NCI-H2107 treated with DMSO at 0.1 percent for 48 hours (cell line): ENCODE data around the gene NEGR1.

Source experiments
- DNase-seq: peaks from one replicate; lab custom pipeline; 2025; ENCODE audit not compliant: unreplicated experiment; lab: John Stamatoyannopoulos, UW

Gene NEGR1

DNA sequence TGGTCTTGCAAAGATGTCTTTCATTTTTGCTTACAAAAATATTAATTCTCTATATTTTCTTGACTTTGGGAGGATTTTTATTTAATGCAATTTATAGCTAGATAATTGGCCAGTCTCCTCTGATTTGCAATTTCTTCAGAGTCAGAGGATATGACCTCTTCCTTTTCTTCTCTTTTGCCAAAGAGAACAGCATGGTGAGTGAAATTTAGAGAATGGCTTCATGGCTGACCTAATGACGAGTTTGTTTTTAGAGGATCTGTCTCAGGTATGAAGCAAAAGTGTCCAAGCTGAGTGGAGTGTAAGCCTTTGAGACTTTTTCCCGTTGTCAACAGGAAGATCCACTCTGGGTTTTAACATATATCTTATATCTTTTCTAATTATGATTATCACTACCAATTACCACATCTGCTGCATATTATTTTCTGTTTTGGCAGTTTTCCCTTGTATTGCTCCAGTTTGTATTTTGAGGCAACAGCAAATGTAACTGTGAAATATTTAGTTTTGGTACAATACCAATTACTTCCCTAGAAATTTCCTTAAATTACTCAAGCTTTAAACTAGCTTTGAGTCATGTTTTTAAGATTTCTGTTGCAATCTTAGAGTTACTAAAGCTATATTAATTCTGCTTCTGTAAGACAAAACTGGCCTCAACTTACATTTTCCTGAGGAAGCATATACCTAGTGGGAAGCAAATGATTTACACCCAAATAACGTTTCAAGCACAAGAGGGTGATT lies 868.7 kb downstream of the NEGR1 start:
- DNase-seq, result no peak

DNA sequence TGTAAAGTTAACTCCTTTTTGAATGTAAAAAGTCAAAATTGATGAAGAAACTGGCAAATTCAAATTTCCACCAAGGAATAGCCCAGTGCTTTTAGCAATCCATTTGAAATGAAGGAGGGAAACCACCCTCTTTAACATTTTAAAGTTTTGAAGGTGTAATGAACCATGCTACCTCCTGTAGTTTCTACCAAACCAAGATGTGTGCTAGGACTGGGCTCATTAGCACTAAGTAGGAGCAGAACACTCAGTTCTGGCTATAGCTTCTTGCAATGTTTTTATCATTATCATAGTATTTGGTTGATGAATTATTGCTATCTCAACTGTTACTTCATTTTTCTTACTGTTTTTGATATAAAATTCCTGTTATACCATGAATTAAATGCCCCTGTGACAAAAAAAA lies 882.3 kb downstream of the NEGR1 start:
- DNase-seq, result no peak

GRCh38 chr1:71399594-71399993 lies 882.7 kb downstream of the NEGR1 start:
- no peak for DNase-seq

- DNase-seq, result no peak
Observed at GRCh38 chr1:71393301-71393700, 889.0 kb downstream of the NEGR1 start.

- no peak for DNase-seq
Observed at GRCh38 chr1:71390518-71390917, 891.8 kb downstream of the NEGR1 start.

- DNase-seq, result no peak
Observed at GRCh38 chr1:71377886-71378285, 904.5 kb downstream of the NEGR1 start.

DNA sequence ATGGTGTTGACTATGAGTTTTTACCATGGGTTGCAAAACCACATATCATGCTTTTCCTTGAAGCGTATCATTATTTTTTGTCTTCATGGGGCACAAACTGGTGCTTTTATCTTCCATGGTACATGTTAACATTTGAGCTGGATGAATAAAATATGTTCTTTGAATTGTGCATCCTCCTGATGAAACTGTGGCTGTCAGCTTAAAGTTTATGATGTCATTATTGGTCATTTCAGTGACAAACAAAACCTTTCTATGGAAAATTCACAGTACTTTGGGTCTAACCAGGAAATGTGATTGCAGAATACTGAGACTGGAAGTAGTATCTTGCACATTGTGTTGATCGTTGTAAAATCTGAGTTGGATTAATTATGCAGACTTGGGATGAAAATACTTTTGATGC lies 909.8 kb downstream of the NEGR1 start:
- DNase-seq, result no peak

GRCh38 chr1:71371581-71371980 lies 910.8 kb downstream of the NEGR1 start:
- no peak for DNase-seq

DNA sequence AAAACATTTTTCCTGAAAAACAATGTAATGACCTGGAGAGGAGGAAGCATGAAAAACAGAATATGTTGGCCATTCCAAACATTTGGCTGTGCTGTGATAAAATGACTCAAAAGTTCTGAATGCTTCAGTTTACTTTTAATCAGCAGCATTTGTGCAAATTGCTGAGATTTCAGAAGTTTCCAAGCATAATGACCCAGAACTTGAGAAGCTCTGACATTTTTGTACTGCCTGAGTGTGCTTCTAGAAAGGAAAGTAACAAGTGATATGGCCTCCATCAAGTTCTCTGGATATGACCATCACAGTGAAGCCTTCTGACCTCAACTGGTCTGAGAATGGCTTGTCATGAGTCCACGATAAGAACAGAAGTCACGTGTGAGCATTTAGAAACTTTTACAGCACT lies 918.1 kb downstream of the NEGR1 start:
- DNase-seq, result no peak

- DNase-seq, result no peak
Observed at GRCh38 chr1:71362691-71363090, 919.6 kb downstream of the NEGR1 start.

DNA sequence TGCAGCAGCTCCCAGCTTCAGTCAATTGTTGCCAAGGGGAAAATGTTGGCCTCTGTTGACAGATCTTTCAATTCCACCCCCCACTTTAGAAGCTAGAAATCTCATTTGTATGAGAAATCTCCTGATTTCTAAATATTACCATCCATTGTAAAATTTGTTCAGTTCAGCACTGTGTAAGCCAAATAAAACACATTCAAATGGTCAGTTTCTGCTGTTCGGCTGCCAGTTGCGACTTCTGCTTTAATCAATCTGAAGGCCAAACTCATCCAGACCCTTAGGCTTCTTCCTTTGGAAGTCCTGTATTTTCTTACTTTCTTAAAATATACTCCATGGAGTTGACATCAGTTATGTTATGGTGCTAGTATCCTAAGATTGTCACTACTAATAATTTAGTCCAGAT lies 920.3 kb downstream of the NEGR1 start:
- DNase-seq, result no peak

- no peak for DNase-seq
Observed at GRCh38 chr1:71357708-71358107, 924.6 kb downstream of the NEGR1 start.

- DNase-seq, result no peak
Observed at GRCh38 chr1:71351438-71351837, 930.9 kb downstream of the NEGR1 start.

- no peak for DNase-seq
Observed at GRCh38 chr1:71350805-71351204, 931.5 kb downstream of the NEGR1 start.

GRCh38 chr1:71350330-71350729 lies 932.0 kb downstream of the NEGR1 start:
- no peak for DNase-seq
